Endothelial cell of umbilical vein (primary cell): ENCODE measurements around the gene GALNT13. TPM values are rescaled to one million over a fixed set of nuclear protein-coding genes. Genes with fewer than 3 reads are reported as not detected.

Source experiments
- BruUV-seq: library from RNA; stranded (reverse); fragments of 400-500 nt; replicated peaks from 2 replicates; lab custom pipeline; 2021; lab: Mats Ljungman, UMichigan
- CTCF ChIA-PET: fragments of 300-600, 350-600 bp; sonication (Branson Sonifier 250); formaldehyde crosslinking; loops from one replicate; lab custom pipeline; 2021; ENCODE audit warnings: antibody characterized with exemption, inconsistent platforms; lab: Charles Lee
- POLR2A ChIA-PET: fragments of 300-600, 350-600 bp; sonication (Branson Sonifier 250); formaldehyde crosslinking; loops from one replicate; lab custom pipeline; 2021; ENCODE audit warnings: antibody characterized with exemption, inconsistent platforms; lab: Charles Lee
- DNase-seq: peaks from one replicate; pipeline ENCODE4 v3.0.0-alpha.2; 2011; ENCODE audit warnings: low read depth, low spot score
- FAIRE-seq: peaks from 2 replicates; lab custom pipeline; 2011; peaks lifted over from hg19 to GRCh38; lab: Jason Lieb, UNC
- H2AFZ ChIP-seq: 2 replicates; pipeline ENCODE4 v1.6.0; 2012; ENCODE audit warnings: low read depth, low read length, control low read depth, inconsistent platforms
- H3K27ac ChIP-seq: 2 replicates; pipeline ENCODE4 v1.5.1; 2011; ENCODE audit warnings: low read depth, mild to moderate bottlenecking, control low read depth, low read length, moderate library complexity; ENCODE audit not compliant: insufficient read depth
- H3K27me3 ChIP-seq, 2 experiments: 2 replicates each; pipeline versions ENCODE4 v1.6.0 to v1.6.1; 2011; ENCODE audit warnings: low read length in 2 of 2, mixed read lengths in 1 of 2; ENCODE audit not compliant: control insufficient read depth in 2 of 2, insufficient read depth in 2 of 2
- H3K36me3 ChIP-seq, 2 experiments: 2 replicates in 1 of 2; 3 replicates in 1 of 2; pipeline ENCODE4 v1.5.1; 2011; ENCODE audit warnings: low read length in 2 of 2, mild to moderate bottlenecking in 1 of 2, moderate library complexity in 1 of 2; ENCODE audit not compliant: control insufficient read depth in 2 of 2, insufficient read depth in 2 of 2; ENCODE audit errors: extremely low read depth in 1 of 2
- H3K4me1 ChIP-seq: 3 replicates; pipeline ENCODE4 v1.5.1; 2011; ENCODE audit warnings: mild to moderate bottlenecking, low read length; ENCODE audit not compliant: control insufficient read depth, insufficient read depth; ENCODE audit errors: extremely low read depth
- H3K4me2 ChIP-seq: 2 replicates; pipeline ENCODE4 v1.6.1; 2011; ENCODE audit warnings: low read length, control low read depth, mixed read lengths; ENCODE audit not compliant: insufficient read depth
- H3K4me3 ChIP-seq, 3 experiments: fragments of 200-600 bp in 1 of 3; sonication (generic), shearing (Covaris generic) in 1 of 3; replicated peaks in 1 of 3; 2 replicates each; pipeline ENCODE4 v1.5.1; 2011 to 2016; ENCODE audit warnings: control low read depth in 3 of 3, low read length in 3 of 3, mild to moderate bottlenecking in 2 of 3, inconsistent platforms in 1 of 3, low read depth in 1 of 3, moderate library complexity in 1 of 3; ENCODE audit not compliant: insufficient read depth in 1 of 3
- H3K79me2 ChIP-seq: 2 replicates; pipeline ENCODE4 v1.6.0; 2012; ENCODE audit warnings: low read length, inconsistent platforms; ENCODE audit not compliant: control insufficient read depth, insufficient read depth
- H3K9ac ChIP-seq: replicated peaks from 2 replicates; pipeline ENCODE3; 2011; ENCODE audit warnings: low read length, control low read depth; ENCODE audit not compliant: insufficient read depth; ENCODE audit errors: extremely low read depth
- H3K9me1 ChIP-seq: replicated peaks from 3 replicates; pipeline ENCODE4 v1.6.0; 2011; ENCODE audit warnings: mild to moderate bottlenecking, low read length; ENCODE audit not compliant: control insufficient read depth, insufficient read depth; ENCODE audit errors: extremely low read depth
- H3K9me3 ChIP-seq: replicated peaks from 2 replicates; pipeline ENCODE4 v1.5.1; 2012; ENCODE audit warnings: low read length, inconsistent platforms; ENCODE audit not compliant: control insufficient read depth, insufficient read depth
- H4K20me1 ChIP-seq: replicated peaks from 2 replicates; pipeline ENCODE3; 2011; ENCODE audit warnings: mild to moderate bottlenecking, low read length; ENCODE audit not compliant: control insufficient read depth, insufficient read depth; ENCODE audit errors: extremely low read depth
- CTCF ChIP-seq, 2 donors: IDR thresholded peaks; 1 replicate in 1 of 2; 2 replicates in 1 of 2; pipeline ENCODE4 v1.5.1; 2011; ENCODE audit warnings: low read length in 2 of 2, mild to moderate bottlenecking in 2 of 2, moderate library complexity in 2 of 2, control low read depth in 1 of 2, inconsistent platforms in 1 of 2, low read depth in 1 of 2; ENCODE audit not compliant: insufficient read depth in 1 of 2; ENCODE audit errors: extremely low read depth in 1 of 2
- EZH2 ChIP-seq: IDR thresholded peaks from 2 replicates; pipeline ENCODE4 v1.6.1; 2012; ENCODE audit warnings: borderline replicate concordance, low read depth, mild to moderate bottlenecking, moderate library complexity, low read length, inconsistent platforms; ENCODE audit not compliant: severe bottlenecking
- FOS ChIP-seq: IDR thresholded peaks from 2 replicates; pipeline ENCODE4 v1.6.1; 2011; ENCODE audit warnings: mild to moderate bottlenecking, low read length, moderate library complexity, borderline replicate concordance; ENCODE audit not compliant: insufficient read depth
- GATA2 ChIP-seq: IDR thresholded peaks from 2 replicates; pipeline ENCODE4 v1.7.0; 2011; ENCODE audit warnings: low read depth, mild to moderate bottlenecking, moderate library complexity, mixed read lengths, low read length; ENCODE audit not compliant: insufficient read length, insufficient read depth
- JUN ChIP-seq: IDR thresholded peaks from 2 replicates; pipeline ENCODE4 v1.6.1; 2011; ENCODE audit warnings: borderline replicate concordance, low read depth; ENCODE audit not compliant: insufficient read length, insufficient read depth
- MYC ChIP-seq: IDR thresholded peaks from one replicate; pipeline ENCODE4 v1.6.1; 2011; ENCODE audit warnings: mild to moderate bottlenecking, low read depth, low read length
- POLR2A ChIP-seq: IDR thresholded peaks from 2 replicates; pipeline ENCODE4 v1.6.1; 2012; ENCODE audit warnings: low read depth, mild to moderate bottlenecking, control low read depth, low read length
- POLR2AphosphoS5 ChIP-seq: IDR thresholded peaks from 2 replicates; pipeline ENCODE4 v1.6.1; 2012; ENCODE audit warnings: low read depth, mild to moderate bottlenecking, control low read depth, low read length, moderate library complexity; ENCODE audit not compliant: insufficient read depth
- dilution Hi-C: fragments of 300-500 bp; cut with MboI; formaldehyde crosslinking; loops from one replicate; pipeline ENCODE4 v1.15.0; 2019; ENCODE audit warnings: low sequenced_read_pairs; ENCODE audit not compliant: extremely low pct_ligation_motif_present
- intact Hi-C: fragments of 100-400 bp; cut with micrococcal nuclease; formaldehyde crosslinking; loops from one replicate; pipeline ENCODE4 v1.10.0; 2022
- polyA plus RNA-seq, 4 experiments: library from polyadenylated mRNA; depleted of rRNA in 3 of 4; stranded (reverse) in 3 of 4; unstranded in 1 of 4; fragments of >200 nt; gene quantifications; 2 replicates each; pipeline versions ENCODE4 v1.2.1 to v1.2.3, GENCODE V29; 2011 to 2012; ENCODE audit warnings: missing spikeins in 1 of 4
- total RNA-seq: library from RNA; stranded (reverse); gene quantifications from 2 replicates; pipeline ENCODE4 v1.2.3, GENCODE V29; 2021

Gene GALNT13
- total and polyA plus RNA-seq, 2 donors (not counting 3 experiments of a cell fraction or from before 2014, with no cell fraction given): 0.06 TPM; not detected in 1

- no peak for DNase-seq
- no peaks in the 10 kb centered on the region for H4K20me1 ChIP-seq
- H3K9me1 ChIP-seq: no peaks in the 10 kb centered on the region
- no peaks in the 10 kb centered on the region for H3K79me2 ChIP-seq
- FAIRE-seq: no peak
- no peak overlapping the region for H2AFZ ChIP-seq
- no peaks in the 10 kb centered on the region for H3K36me3 ChIP-seq
- no peak for TF ChIP-seq EZH2
- no peak for TF ChIP-seq FOS
- no peak for TF ChIP-seq POLR2AphosphoS5
- no peak for TF ChIP-seq POLR2A
- TF ChIP-seq MYC: no peak
- TF ChIP-seq GATA2: no peak
- TF ChIP-seq CTCF (IDR thresholded peaks at IDR 0.05; ENCODE audit: extremely low read depth in 1 of 2, insufficient read depth in 1 of 2, low read depth in 1 of 2, low read length in 2 of 2): no peak
- TF ChIP-seq JUN: no peak
- dilution Hi-C loops (no loop called here), intact Hi-C loops (no loop called here)
- no peaks in the 10 kb centered on the region for H3K27me3 ChIP-seq
- H3K9ac ChIP-seq: no peak overlapping the region
- H3K9me3 ChIP-seq: no peaks in the 10 kb centered on the region
- no peaks in the 10 kb centered on the region for H3K4me1 ChIP-seq
- BruUV-seq: no TSS peak
- H3K4me3 ChIP-seq: no peak overlapping the region
- ChIA-PET CTCF (no interaction called here), POLR2A (no interaction called here)
- H3K27ac ChIP-seq: no peak overlapping the region
- H3K4me2 ChIP-seq: no peak overlapping the region
Measured at GRCh38 chr2:154291927-154292326, 420.2 kb downstream of the GALNT13 start.
